Stimulated activated naive CD4-positive, alpha-beta T cell (primary cell): Measurements from ENCODE around the gene GOLT1B.

Experiments used
- DNase-seq, 6 experiments: peaks; one replicate each; lab custom pipeline; 2025; lab: John Stamatoyannopoulos, UW

Gene GOLT1B

GRCh38 chr12:21566223-21566906 is 64.8 kb downstream of the GOLT1B start:
- no peak for DNase-seq

GRCh38 chr12:21566907-21567394 is 65.4 kb downstream of the GOLT1B start:
- no peak for DNase-seq
